Mucosa of rectum (tissue), 2 donors: Measurements from ENCODE around the gene CERT1.
"Not testable (repeated sequence)": the region's sequence is repeated elsewhere in the genome, so short reads cannot be mapped to it uniquely, and the experiment has no call there.

Experiments used
- H3K27ac ChIP-seq, 2 donors: one replicate each; pipeline ENCODE4 v1.7.0; 2013; ENCODE audit warnings: inconsistent platforms in 2 of 2, low read depth in 2 of 2, low read length in 2 of 2
- H3K27me3 ChIP-seq, 2 donors: one replicate each; pipeline ENCODE4 v1.7.0; 2013; ENCODE audit warnings: low read length in 2 of 2; ENCODE audit not compliant: control insufficient read depth in 2 of 2, insufficient read depth in 2 of 2
- H3K36me3 ChIP-seq, 2 donors: one replicate each; pipeline ENCODE4 v1.7.0; 2013; ENCODE audit warnings: low read length in 2 of 2; ENCODE audit not compliant: control insufficient read depth in 2 of 2, insufficient read depth in 2 of 2
- H3K4me1 ChIP-seq, 2 donors: one replicate each; pipeline ENCODE4 v1.7.0; 2013; ENCODE audit warnings: low read length in 2 of 2, mild to moderate bottlenecking in 1 of 2; ENCODE audit not compliant: control insufficient read depth in 2 of 2, insufficient read depth in 2 of 2
- H3K4me3 ChIP-seq, 2 donors: one replicate each; pipeline ENCODE4 v1.7.0; 2013; ENCODE audit warnings: low read length in 2 of 2
- H3K9ac ChIP-seq, 2 donors: one replicate each; pipeline ENCODE4 v1.7.0; 2013; ENCODE audit warnings: low read length in 2 of 2, low read depth in 1 of 2, mild to moderate bottlenecking in 1 of 2
- H3K9me3 ChIP-seq, 2 donors: one replicate each; pipeline ENCODE4 v1.7.0; 2013; ENCODE audit warnings: low read length in 2 of 2; ENCODE audit not compliant: control insufficient read depth in 2 of 2
- donor health status: healthy.
- donor health status: Normal muscosa, but diverticular disease.

CERT1 gene

DNA sequence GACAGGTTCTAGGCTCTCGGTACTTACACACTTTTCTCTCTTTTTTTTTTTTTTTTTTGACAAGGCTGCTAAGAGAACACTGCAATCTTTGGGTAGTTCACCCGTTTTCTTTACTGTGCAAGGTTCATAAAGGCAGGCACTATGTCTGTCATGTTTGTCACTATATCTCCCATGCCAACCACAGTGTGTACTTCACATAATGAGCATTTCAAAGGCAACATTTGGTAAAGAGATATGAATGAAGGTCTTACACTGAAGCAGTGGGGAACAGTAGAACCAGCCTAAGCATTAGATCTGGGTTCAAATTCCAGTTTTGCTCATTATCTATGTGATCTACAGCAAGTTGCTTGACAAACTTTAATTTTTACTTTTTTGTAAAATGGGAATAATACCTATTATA is 175.9 kb downstream of the CERT1 start:
- Histone ChIP-seq H3K9me3 (no peaks in the 10 kb centered on the region), H3K9ac (no peak overlapping the region), H3K27me3 (no peaks in the 10 kb centered on the region), H3K36me3 (no peaks in the 10 kb centered on the region), H3K4me1 (peaks cover 6 to 13% of the 10 kb centered on the region in 2 donors), H3K27ac (no peak overlapping the region), H3K4me3 (no peak overlapping the region)

DNA sequence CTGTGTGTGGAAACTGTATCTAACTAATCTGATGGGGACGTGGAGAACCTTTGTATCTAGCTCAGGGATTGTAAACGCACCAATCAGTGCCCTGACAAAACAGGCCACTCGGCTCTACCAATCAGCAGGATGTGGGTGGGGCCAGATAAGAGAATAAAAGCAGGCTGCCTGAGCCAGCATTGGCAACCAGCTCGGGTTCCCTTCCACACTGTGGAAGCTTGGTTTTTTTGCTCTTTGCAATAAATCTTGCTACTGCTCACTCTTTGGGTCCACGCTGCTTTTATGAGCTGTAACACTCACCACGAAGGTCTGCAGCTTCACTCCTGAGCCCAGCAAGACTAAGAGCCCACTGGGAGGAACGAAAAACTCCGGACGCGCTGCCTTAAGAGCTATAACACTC is 177.0 kb downstream of the CERT1 start:
- not testable (repeated sequence) for H3K4me3 ChIP-seq, H3K9me3 ChIP-seq, H3K36me3 ChIP-seq, H3K9ac ChIP-seq, H3K27me3 ChIP-seq, H3K27ac ChIP-seq
- peaks cover 6 to 13% of the 10 kb centered on the region in 2 donors for H3K4me1 ChIP-seq

DNA sequence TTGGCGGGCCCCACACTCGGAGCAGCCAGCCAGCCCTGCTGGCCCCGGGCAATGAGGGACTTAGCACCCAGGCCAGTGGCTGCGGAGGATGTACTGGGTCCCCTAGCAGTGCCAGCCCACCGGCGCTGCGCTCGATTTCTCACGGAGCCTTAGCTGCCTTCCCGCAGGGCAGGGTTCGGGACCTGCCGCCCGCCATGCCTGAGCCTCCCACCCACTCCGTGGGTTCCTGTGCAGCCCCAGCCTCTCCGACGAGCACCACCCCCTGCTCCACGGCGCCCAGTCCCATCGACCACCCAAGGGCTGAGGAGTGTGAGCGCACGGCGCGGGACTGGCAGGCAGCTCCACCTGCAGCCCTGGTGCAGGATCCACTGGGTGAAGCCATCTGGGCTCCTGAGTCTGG is 177.7 kb downstream of the CERT1 start:
- H3K9me3 ChIP-seq, H3K36me3 ChIP-seq, H3K4me3 ChIP-seq, H3K27me3 ChIP-seq, H3K9ac ChIP-seq, H3K27ac ChIP-seq: not testable (repeated sequence)
- H3K4me1 ChIP-seq = peaks cover 6 to 12% of the 10 kb centered on the region in 2 donors

DNA sequence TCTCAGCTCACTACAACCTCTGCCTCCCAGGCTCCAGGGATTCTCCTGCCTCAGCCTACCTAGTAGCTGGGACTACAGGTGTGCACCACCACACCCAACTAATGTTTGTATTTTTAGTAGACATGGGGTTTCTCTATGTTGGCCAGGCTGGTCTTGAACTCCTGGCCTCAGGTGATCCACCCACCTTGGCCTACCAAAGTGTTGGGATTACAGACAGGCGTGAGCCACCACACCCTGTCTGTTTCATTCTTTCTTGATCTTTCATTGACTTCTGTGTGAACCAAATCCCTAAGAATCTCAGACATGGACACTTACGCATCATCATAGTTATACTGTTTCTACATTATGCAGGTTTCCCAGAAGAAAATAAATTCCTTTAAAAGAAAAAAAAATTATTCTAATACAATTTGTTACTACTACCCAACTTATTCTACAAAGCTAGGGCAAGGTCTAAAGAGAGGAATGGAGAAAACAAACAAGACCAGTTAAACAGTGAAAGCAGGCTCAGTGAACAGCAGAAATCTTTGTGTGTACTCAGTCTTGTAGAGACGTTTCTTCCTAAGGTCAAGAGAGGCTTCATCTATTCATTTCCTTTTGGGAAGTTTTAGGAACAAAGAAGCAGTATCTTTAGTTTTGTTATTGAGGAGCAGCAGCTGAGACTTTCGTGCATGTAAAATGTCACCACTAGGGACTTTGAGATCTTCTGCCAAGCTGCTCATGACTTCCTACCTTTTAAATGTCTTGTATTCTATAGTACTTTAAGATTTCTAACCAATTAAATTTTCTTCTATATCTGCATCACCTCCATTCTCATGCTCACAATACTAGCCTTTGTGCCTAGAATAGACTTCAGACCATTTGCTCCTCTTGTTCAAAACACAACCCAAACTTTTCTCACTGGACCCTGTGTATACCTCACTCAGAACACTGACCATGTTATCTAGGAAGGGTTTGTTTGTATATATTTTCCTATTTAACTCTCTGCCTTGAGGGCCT is 180.0 kb downstream of the CERT1 start:
- Histone ChIP-seq H3K4me3 (no peak overlapping the region), H3K27me3 (no peaks in the 10 kb centered on the region), H3K9ac (no peak overlapping the region), H3K4me1 (peaks cover 4 to 6% of the 10 kb centered on the region in 2 donors), H3K36me3 (no peaks in the 10 kb centered on the region), H3K27ac (no peak overlapping the region), H3K9me3 (no peaks in the 10 kb centered on the region)

- H3K27me3 ChIP-seq = no peaks in the 10 kb centered on the region
- H3K9ac ChIP-seq = no peak overlapping the region
- H3K9me3 ChIP-seq = no peaks in the 10 kb centered on the region
- H3K4me1 ChIP-seq = no peaks in the 10 kb centered on the region
- H3K4me3 ChIP-seq = no peak overlapping the region
- H3K27ac ChIP-seq = no peak overlapping the region
- no peaks in the 10 kb centered on the region for H3K36me3 ChIP-seq
Observed at GRCh38 chr5:75330404-75330803, 181.0 kb downstream of the CERT1 start.
